Head of caudate nucleus (tissue), 42 donors: ENCODE data around the gene CYB5RL.
"Not testable (repeated sequence)": the region's sequence is repeated elsewhere in the genome, so short reads cannot be mapped to it uniquely, and the experiment has no call there.

ENCODE experiments used
- DNase-seq, 42 donors: peaks; one replicate each; pipeline versions ENCODE4 v3.0.0 to v3.0.0-alpha.2; 2020 to 2021; ENCODE audit warnings: mixed read lengths in 7 of 42
- intact Hi-C: fragments of 100-400 bp; cut with DNase I; formaldehyde crosslinking; loops from one replicate; pipeline ENCODE4 v1.15.0; 2022

The CYB5RL gene

GRCh38 chr1:54227891-54228310 is 28.1 kb upstream of the CYB5RL start:
- intact Hi-C loops = no loop called here
- no peak for DNase-seq

DNA sequence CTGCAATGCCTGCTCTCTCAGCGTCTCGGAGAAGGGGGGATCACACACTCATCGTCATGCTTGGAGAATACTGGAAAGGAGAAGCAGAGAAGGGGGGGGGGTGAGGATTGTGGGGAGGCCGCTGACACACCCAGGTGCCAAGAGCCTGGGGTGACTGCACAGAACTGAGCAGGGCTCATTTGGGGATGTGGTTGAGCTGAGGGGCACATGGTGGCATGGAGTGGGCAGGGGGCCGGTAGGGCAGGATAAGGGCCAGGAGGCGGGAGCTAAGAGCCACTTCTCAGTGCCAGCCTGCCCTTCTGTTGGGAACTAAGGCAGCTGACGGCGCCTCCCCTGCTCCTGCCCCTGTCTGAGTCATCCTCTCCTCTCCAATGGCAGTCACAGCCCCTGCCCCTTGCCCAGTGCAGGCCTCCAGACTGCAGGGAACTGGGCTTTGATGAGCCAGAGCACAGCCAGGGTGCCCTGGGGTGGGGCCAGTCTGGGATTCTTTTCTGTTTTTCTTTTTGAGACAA is 27.3 kb upstream of the CYB5RL start:
- peak in 20 of 42 donors; percentile 18 to 82 (median 54) for DNase-seq

GRCh38 chr1:54225986-54226559 is 26.2 kb upstream of the CYB5RL start:
- intact Hi-C loops = no loop called here
- no peak for DNase-seq

More for the DNA sequence above, 27.3 kb upstream of the CYB5RL start:
- intact Hi-C loops = no loop called here

DNA sequence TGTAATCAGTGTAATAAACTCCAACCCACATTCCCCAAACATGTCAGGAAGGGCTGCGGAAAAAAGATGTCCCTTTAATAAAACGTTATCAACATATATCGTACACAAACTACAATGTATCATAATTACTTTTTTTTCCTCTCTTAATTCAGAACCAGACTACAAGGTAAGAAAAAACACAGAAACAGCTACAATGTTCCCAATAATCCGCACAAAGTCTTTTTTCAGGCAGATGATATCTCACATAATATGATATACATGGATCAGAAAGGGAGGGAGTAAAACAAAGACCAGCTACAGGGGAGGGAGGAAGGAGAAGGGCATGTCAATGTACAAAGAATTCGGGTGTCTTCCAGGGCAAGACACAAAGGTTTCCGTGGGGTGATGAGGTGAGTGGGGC is 25.5 kb upstream of the CYB5RL start:
- DNase-seq = no peak
- intact Hi-C loops = no loop called here

DNA sequence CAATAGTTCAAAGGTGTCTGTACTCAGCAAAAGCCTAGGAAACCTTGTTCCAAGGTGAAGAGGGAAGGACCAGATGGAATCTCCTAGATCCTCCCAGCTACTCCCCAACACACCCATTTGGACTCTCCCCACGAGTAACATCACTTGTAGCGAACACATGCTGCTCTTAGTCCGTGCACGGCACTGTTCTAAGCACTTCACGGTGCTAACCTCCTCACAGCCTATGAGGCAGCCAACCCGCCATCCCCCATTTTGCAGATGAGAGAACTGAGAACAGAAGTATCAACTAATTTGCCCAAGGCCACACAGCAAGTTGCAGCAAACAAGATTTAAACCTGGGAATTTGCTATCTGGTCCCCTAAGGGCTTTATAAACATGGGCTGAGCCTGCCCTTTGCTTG is 24.4 kb upstream of the CYB5RL start:
- intact Hi-C loops = no loop called here
- no peak for DNase-seq

DNA sequence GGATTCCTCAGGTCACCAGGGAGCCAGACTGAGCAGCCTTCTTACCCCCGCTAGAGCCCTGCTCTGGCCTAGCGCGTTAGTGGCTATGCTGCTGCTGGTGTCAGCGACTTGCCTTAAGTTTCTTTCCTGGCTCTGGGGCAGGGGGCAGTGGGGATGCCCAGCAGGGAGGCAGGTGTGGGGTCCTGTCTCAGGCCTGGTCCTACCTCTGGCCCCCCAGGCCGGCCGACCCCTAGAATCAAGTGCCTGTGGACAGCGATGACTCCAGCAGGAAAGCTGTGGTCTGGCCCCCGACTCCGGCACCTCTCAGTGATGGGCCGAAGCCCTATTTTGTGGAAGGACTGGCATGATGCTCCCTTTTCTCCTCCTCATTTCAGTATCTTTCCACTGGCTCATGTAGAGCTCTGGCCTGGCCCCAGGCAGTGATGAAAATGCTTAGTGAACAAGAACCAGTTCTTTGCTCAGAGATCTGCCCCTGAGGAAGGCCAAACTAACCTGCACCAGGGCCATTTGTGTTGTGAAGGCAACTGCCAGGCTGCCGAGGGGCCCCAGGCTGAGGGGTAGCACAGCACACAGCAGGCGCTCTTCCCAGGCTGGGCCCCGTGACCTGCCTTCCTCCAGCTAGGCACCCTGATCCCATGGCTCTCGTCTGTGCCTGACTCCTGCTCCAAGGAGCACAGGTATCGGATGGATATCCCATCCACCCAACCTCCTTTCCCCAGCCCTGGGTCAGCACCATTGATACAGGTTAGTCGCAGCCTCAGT is 23.8 kb upstream of the CYB5RL start:
- no peak for DNase-seq
- intact Hi-C loops = no loop called here

- intact Hi-C loops = no loop called here
Observed at GRCh38 chr1:54222711-54223110, 22.9 kb upstream of the CYB5RL start.

DNA sequence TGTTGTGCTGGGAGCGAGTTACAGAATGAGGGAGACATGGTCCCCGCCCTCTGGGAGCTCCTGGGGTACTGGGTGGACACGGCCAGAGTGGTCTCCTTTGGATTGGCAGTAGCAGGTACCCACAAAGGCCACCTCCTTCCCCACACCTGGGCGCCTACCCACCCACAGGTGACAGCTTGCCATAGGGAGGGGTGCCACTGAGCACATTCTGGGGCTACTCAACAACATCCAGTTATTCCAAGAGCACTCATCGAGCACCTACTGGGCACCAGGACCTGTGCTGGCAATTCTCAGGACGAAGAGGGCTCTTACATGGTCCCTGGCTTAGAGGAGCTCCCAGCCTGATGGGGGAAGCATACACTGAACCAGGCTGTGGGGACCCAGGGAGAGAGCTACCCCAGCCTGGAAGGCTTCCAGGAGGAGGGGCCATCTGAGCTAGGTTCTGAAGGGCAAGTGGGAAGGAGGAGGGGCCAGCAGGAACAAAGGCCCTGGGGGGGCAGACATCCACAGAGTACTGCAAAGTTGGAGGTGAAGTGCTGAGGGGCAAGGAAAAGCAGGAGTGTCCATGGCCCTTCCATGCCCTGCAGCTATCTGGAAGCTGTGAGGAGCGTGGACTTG is 22.1 kb upstream of the CYB5RL start:
- intact Hi-C loops = no loop called here
- DNase-seq = no peak

More at GRCh38 chr1:54222711-54223110, 22.9 kb upstream of the CYB5RL start:
- DNase-seq = no peak

DNA sequence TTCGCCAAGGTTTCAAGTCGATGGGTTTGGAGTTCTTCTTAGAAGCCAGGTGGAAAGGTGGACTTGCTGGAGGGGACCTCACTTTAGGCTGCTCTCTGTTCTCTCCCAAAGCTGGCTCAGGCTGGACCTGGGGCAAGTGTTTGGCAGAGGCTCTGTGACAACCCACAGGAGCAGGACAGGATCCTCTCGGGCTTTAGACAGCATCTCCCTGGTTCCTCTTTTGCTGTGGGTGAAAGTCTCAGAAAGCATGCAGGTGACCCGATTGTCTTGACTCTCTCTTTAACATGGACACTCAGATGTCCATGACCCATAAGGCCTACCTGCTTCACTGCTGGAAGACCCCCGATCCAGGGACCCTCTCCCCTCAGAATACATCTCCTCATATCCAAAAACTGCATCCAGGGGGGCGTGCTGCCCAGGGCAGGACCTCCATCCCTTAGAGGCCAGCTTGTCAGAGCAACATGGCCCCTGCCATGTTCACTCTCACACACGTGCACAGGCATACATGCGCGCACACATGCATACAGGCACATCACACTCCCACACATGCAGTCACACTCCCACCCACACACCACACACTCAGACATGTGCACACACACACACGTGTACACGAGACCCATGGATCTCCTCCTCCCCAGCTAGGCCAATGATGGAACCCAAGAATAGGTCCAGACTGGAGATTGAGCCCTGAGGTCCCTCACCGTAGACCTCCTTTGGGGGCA is 21.4 kb upstream of the CYB5RL start:
- DNase-seq = no peak
- intact Hi-C loops = no loop called here

- peak in 31 of 42 donors; percentile 15 to 77 (median 54) for DNase-seq
- intact Hi-C loops = no loop called here
Observed at GRCh38 chr1:54220004-54220811, 20.4 kb upstream of the CYB5RL start.

DNA sequence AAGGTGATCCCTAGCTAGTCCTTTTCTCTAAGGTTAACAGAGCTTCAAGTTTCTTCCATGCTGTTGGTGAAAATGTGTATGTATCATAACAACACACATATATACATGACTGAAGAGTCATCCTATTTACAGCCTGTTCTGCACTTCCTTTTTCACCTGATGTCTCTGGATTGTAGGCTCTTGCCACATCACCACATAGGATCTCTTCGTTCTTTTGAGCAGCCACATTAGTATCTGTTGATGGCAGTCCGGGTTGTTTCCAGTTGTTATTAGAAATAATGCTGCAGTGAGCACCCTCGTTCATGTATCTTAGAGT is 19.8 kb upstream of the CYB5RL start:
- no peak for DNase-seq
- intact Hi-C loops = no loop called here

GRCh38 chr1:54218883-54219687 is 19.3 kb upstream of the CYB5RL start:
- intact Hi-C loops = no loop called here
- no peak for DNase-seq

- intact Hi-C loops = no loop called here
- no peak for DNase-seq
Observed at GRCh38 chr1:54215523-54215922, 15.7 kb upstream of the CYB5RL start.

DNA sequence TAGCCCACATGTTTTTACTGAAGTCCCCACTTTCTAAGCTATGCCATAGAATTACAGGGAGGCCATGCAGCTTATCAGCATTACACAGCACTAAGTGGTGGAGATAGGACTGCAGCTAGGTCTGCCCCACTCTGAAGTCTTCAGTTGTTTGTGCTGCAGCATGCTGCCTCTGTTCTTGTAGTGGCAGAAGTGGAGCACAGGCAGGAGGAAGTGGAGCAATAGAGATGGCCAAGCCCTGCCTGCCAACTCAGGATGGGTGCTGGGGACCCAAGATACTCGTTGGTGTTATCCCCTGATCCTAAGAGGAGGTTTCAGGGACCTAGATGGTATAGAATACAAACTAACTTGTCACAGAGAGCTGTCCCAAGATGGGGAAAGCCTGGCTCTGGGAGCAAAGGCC is 13.0 kb upstream of the CYB5RL start:
- DNase-seq = no peak
- intact Hi-C loops = no loop called here

DNA sequence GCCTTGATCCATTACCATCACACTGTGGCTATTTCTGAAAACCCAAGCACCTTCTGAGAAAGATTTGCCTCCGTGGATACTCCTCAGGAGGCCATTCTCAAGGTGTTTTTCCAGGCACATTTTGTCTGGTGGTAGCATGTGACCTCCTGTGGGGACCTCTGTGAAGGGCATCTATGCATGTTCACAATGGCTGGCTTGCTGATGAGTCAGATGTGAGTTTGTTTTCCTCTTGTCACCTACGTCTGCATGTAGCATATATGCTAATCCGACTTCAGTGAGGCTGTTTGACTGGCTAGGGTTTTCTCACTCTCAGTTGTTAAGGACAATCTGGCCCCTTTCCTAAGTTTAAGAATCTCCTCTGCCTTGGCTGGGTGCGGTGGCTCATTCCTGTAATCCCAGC is 8.1 kb upstream of the CYB5RL start:
- intact Hi-C loops = loop anchor here (10.0 kb wide), 1 partner anchor 197 kb away; the partner anchor contains the start of gene SSBP3
- not testable (repeated sequence) for DNase-seq

- no peak for DNase-seq
- intact Hi-C loops = loop anchor here (10.0 kb wide), 1 partner anchor 198 kb away; the partner anchor contains the start of gene SSBP3
Observed at GRCh38 chr1:54207287-54207686, 7.5 kb upstream of the CYB5RL start.

DNA sequence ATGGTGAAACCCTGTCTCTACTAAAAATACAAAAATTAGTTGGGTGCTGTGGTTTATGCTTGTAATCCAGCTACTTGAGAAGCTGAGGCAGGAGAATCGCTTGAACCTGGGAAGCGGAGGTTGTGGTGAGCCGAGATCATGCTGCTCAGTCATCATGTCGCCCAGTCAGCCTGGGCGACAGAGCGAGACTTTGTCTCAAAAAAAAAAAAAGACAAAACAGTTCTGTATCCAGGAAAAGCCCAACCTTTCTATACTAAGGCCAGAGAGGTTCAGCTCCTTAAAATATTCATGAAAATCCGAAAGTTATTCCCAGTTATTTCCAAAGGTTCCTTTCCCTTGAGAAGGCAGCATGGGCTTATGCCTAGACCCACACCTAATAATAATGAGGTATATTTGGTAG is 4.4 kb upstream of the CYB5RL start:
- no peak for DNase-seq
- intact Hi-C loops = loop anchor here (10.0 kb wide), 1 partner anchor 201 kb away; the partner anchor contains the start of gene SSBP3

- DNase-seq = peak in 1 of 42 donors; percentile 24
- intact Hi-C loops = loop anchor here (10.0 kb wide), 1 partner anchor 204 kb away; the partner anchor contains the start of gene SSBP3
Observed at GRCh38 chr1:54200519-54200997, 728 bp upstream of the CYB5RL start.
